ENCODE results near the gene SRD5A1.

SRD5A1 gene

GRCh38 chr5:6717687-6718086 lies 84.4 kb downstream of the SRD5A1 start:
- in situ Hi-C loops (cut with HindIII; ENCODE audit: low pct_ligation_motif_present, low sequenced_read_pairs) = no loop called here
- TF ChIP-seq CTCF (IDR thresholded peaks at IDR 0.05; ENCODE audit: low read depth, low read length, missing control alignments) = no peak
- no peak overlapping the region for H3K27ac ChIP-seq
- H3K27me3 ChIP-seq (replicated peaks) = no peaks in the 10 kb centered on the region
- no peaks in the 10 kb centered on the region for H3K36me3 ChIP-seq (replicated peaks)
- no peak for DNase-seq
- no peak overlapping the region for H3K4me3 ChIP-seq (ENCODE audit: low read depth, low read length)

- H3K4me3 ChIP-seq (ENCODE audit: low read depth, low read length) = no peak overlapping the region
- H3K36me3 ChIP-seq (replicated peaks) = no peaks in the 10 kb centered on the region
- DNase-seq = no peak
- no peaks in the 10 kb centered on the region for H3K27me3 ChIP-seq (replicated peaks)
- in situ Hi-C loops (cut with HindIII; ENCODE audit: low pct_ligation_motif_present, low sequenced_read_pairs) = no loop called here
- H3K27ac ChIP-seq = no peak overlapping the region
- no peak for TF ChIP-seq CTCF (IDR thresholded peaks at IDR 0.05; ENCODE audit: low read depth, low read length, missing control alignments)
Observed at GRCh38 chr5:6718161-6718681, 85.0 kb downstream of the SRD5A1 start.

GRCh38 chr5:6718718-6719117 lies 85.5 kb downstream of the SRD5A1 start:
- no peak for TF ChIP-seq CTCF (IDR thresholded peaks at IDR 0.05; ENCODE audit: low read depth, low read length, missing control alignments)
- in situ Hi-C loops (cut with HindIII; ENCODE audit: low pct_ligation_motif_present, low sequenced_read_pairs) = no loop called here
- H3K36me3 ChIP-seq (replicated peaks) = no peaks in the 10 kb centered on the region
- DNase-seq = no peak
- no peaks in the 10 kb centered on the region for H3K27me3 ChIP-seq (replicated peaks)
- no peak overlapping the region for H3K4me3 ChIP-seq (ENCODE audit: low read depth, low read length)
- no peak overlapping the region for H3K27ac ChIP-seq

GRCh38 chr5:6719417-6719816 lies 86.2 kb downstream of the SRD5A1 start:
- Histone ChIP-seq H3K4me3 (ENCODE audit: low read depth, low read length) (no peak overlapping the region), H3K27ac (no peak overlapping the region), H3K27me3 (replicated peaks) (no peaks in the 10 kb centered on the region), H3K36me3 (replicated peaks) (no peaks in the 10 kb centered on the region)
- TF ChIP-seq CTCF (IDR thresholded peaks at IDR 0.05; ENCODE audit: low read depth, low read length, missing control alignments) = no peak
- in situ Hi-C loops (cut with HindIII; ENCODE audit: low pct_ligation_motif_present, low sequenced_read_pairs) = no loop called here
- DNase-seq = no peak

GRCh38 chr5:6719896-6720560 lies 86.8 kb downstream of the SRD5A1 start:
- Histone ChIP-seq H3K36me3 (replicated peaks) (peaks cover 2% of the 10 kb centered on the region), H3K27me3 (replicated peaks) (no peaks in the 10 kb centered on the region), H3K27ac (no peak overlapping the region), H3K4me3 (ENCODE audit: low read depth, low read length) (no peak overlapping the region)
- DNase-seq = no peak
- TF ChIP-seq CTCF (IDR thresholded peaks at IDR 0.05; ENCODE audit: low read depth, low read length, missing control alignments) = no peak
- in situ Hi-C loops (cut with HindIII; ENCODE audit: low pct_ligation_motif_present, low sequenced_read_pairs) = no loop called here

- H3K27me3 ChIP-seq (replicated peaks) = no peaks in the 10 kb centered on the region
- H3K36me3 ChIP-seq (replicated peaks) = peaks cover 4% of the 10 kb centered on the region
- H3K27ac ChIP-seq = no peak overlapping the region
- H3K4me3 ChIP-seq (ENCODE audit: low read depth, low read length) = no peak overlapping the region
- DNase-seq = no peak
- in situ Hi-C loops (cut with HindIII; ENCODE audit: low pct_ligation_motif_present, low sequenced_read_pairs) = no loop called here
- TF ChIP-seq CTCF (IDR thresholded peaks at IDR 0.05; ENCODE audit: low read depth, low read length, missing control alignments) = no peak
Observed at GRCh38 chr5:6720561-6720921, 87.3 kb downstream of the SRD5A1 start.
